HS-27A (cell line): ENCODE results near the gene ZNF260.
"Not testable (repeated sequence)": the region's sequence is repeated elsewhere in the genome, so short reads cannot be mapped to it uniquely, and the experiment has no call there.

Experiments
- DNase-seq: peaks from one replicate; pipeline ENCODE4 v3.0.0-alpha.2; 2012; ENCODE audit warnings: low read depth, missing footprints

The ZNF260 gene

GRCh38 chr19:36528194-36528920, at the start of gene ZNF260:
ZNF260 (minus strand) TSS chr19:36528271; CDS start chr19:36515238, 13,033 bp downstream.
- DNase-seq, result peak; percentile 100

DNA sequence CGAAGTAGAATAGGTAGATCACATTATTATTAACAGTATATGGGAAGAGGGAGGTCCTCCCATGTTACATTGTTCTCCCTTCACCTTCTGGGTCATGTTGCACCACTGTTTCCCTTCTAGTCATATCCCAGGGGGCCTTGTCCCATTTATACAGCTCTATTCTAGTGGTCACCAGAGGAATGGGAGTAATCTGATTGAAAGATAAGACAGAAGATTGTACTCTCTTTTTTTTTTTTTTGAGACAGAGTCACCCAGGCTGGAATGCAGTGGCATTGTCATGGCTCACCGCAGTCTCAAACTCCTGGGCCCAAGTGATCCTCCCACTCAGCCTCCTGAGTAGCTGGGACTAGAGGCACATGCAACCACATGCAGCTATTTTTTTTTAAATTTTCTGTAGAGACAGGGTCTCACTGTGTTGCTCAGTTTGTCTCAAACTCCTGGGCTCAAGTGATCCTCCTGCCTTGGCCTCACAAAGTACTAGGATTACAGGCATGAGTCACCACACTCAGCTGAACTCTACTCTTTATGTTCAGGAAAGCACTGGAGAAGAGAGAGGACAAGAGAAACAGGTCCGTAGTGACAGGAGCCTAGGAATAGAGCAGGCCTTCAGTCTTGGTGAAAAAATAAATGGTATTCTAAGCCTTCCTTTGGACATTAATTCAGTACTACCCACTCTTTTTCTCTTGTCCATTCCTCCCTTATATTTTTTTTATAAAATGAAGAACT, 49.4 kb upstream of the ZNF260 start:
- DNase-seq, result no peak

- DNase-seq, result no peak
Measured at GRCh38 chr19:36574741-36575140, 46.7 kb upstream of the ZNF260 start.

DNA sequence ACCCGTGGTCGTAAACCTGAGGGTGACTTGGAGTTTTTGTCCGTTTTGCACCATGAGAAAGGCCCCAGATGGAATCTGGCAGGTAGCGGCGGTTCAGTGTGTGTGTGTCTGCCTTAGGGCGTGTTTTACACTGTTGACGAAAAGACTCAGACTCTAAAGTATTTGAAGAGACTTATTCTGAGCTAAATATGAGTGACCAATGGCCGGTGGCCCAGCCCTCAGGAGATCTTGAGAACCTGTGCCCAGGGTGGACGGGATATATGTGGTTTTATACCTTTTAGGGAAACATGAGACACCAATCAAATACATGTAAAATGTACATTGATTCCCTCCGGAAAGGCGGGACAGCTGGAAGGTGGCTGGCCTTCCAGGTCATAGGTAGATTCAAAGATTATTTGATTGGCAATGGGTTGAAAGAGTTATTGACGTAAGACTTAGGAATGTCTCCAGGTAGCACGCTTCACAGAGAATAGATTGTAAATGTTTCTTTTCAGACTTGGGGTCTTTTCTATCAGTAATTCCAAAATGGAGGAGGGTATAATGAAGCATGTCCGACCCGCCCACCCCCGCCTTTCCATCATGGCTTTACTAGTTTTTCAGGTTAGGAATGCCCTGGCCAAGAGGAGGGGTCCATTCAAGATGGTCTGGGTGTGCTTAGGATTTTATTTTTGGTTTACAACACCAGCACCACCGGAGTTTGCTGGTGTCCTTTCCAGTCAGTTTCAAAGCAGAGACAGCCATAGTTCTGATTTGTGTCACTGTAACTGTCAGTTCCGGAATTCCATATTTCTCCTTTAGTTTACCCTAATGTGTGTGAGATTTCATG, 46.0 kb upstream of the ZNF260 start:
- no peak for DNase-seq

- peak; percentile 94 for DNase-seq
Measured at GRCh38 chr19:36573020-36573894, 45.2 kb upstream of the ZNF260 start, which contains the start of gene ZNF529. ZNF529 (minus strand) TSS chr19:36573292; CDS start chr19:36572346, 946 bp downstream.

DNA sequence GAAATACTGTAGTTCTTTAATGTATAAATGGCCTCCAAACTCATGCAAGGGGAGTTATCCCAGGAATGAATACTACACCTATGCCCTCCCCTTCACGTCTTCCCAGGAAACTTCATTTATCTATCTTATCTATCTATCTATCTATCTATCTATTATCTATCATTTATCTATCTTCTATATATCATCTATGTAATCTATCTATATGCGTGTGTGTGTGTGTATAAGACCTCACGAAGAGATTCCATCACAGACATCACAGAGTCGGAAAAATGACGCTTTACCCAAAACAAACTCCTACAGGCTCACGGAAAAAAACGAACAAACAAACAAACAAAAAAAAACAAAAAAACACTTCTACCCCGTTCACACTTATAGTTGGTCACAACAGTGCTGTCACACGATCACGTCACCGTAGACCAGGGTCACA, 44.5 kb upstream of the ZNF260 start:
- DNase-seq, result no peak

- no peak for DNase-seq
Measured at GRCh38 chr19:36564391-36564790, 36.3 kb upstream of the ZNF260 start.

- no peak for DNase-seq
Measured at GRCh38 chr19:36547001-36547732, 19.1 kb upstream of the ZNF260 start.

GRCh38 chr19:36528921-36529518, 949 bp upstream of the ZNF260 start:
- no peak for DNase-seq

DNA sequence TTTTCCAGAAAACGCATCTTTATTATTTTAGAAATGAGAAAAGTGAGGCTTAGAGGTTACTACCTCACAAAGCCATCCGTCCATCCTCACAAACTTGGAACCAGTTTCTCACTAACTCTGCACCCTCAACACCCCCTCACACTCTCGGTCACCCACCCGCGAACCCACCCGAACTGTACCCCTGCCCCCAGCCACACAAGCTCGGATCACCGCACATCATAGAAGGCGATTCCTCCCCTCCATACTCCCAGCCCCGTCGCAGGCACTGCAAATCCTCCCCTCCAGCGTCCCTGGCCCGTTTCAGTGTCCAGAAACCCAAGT, 238 bp downstream of the ZNF260 start:
- no peak for DNase-seq

DNA sequence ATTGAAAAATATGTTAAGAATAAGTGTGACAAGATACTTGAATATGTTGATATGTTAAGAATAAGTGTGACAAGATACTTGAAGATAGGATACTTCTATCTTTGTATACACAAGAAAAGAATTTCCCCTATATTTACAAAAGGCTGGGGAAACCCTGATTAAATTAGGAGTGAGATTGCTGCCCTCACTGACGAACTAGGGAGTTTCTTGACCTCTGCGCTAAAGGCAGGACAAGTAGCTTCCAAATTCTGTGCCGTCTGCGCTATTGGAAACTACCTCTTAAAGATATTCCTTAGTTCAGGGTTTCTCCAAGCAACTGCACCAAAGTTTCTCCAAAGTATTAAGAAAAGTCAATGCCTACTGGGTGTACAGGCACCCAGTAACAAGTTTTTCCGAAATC, 730 bp downstream of the ZNF260 start:
- no peak for DNase-seq

DNA sequence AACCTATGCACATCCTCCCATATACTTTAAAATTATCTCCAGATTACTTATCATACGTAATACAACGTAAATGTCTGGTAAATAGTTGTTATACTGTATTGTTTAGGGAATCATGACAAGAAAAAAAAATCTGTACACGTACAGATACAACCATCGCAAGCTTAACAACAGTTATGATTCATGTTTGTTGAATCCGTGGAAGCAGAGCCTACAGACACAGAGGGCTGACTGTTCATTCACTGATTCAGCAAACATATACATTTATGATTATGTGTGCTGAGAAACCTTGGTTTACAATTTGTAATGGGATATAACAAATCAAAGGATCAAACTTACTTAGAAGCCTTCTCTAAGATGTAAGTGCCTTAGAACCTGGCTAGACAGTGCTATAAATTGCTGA, 1.5 kb downstream of the ZNF260 start:
- DNase-seq, result no peak

- no peak for DNase-seq
Measured at GRCh38 chr19:36524617-36525016, 3.5 kb downstream of the ZNF260 start.

DNA sequence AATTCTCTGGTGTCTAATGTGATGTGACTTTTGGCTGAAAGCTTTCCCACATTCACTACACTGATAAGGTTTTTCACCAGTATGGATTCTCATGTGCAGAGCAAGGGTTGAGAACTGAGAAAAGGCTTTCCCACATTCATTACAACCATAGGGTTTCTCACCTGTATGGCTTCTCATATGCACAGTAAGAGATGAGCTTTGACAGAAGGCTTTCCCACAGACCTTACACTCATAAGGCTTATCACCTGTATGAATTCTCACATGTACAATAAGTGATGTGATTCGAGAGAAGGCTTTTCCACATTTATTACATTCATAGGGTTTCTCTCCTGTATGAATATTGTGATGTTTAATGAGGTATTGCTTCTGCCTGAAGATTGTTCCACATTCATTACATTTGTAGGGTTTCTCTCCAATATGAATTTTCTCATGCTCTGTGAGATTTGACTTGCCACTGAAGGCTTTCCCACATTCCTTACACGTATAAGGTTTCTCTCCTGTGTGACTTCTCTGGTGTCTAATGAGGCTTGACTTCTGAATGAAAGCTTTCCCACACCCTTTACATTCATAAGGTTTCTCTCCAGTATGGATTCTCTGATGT, 14.0 kb downstream of the ZNF260 start:
- DNase-seq, result no peak

- DNase-seq, result no peak
Measured at GRCh38 chr19:36508325-36508724, 19.7 kb downstream of the ZNF260 start.

- no peak for DNase-seq
Measured at GRCh38 chr19:36501973-36502372, 26.1 kb downstream of the ZNF260 start.

DNA sequence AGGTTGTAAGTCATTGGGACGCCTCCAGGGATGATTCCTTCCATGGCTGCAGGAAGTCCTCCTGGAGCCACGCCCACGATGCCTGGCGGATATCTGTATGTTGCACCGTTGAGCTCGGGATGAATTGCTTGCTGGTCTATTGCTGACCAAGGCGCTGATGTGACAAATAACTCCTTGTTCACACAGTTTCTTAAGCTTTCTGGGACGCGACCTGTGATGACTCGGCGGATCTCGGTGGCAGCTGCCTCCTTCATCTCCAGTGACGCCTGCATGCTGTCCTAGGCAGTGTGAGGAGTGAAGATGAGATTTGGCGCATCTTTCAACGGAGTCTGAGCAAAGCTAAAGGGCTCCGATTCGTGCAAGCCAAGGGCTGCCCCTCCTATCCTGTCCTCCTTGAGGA, 31.1 kb downstream of the ZNF260 start:
- no peak for DNase-seq

GRCh38 chr19:36492689-36493453, 35.2 kb downstream of the ZNF260 start:
- DNase-seq, result peak; percentile 58

DNA sequence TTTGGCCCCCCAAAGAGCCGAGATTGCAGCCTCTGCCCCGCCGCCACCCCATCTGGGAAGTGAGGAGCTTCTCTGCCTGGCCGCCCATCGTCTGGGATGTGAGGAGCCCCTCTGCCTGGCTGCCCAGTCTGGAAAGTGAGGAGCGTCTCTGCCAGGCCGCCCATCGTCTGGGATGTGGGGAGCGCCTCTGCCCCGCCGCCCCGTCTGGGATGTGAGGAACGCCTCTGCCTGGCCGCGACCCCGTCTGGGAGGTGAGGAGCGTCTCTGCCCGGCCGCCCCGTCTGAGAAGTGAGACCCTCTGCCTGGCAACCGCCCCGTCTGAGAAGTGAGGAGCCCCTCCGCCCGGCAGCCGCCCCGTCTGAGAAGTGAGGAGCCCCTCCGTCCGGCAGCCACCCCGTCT, 37.2 kb downstream of the ZNF260 start:
- not testable (repeated sequence) for DNase-seq
